Activated CD8-positive, alpha-beta T cell treated with anti-CD3 and anti-CD28 coated beads for 36 hours (primary cell): ENCODE results near the gene AMPH. TPM values are rescaled to one million over a fixed set of nuclear protein-coding genes. Genes with fewer than 3 reads are reported as not detected.

Experiments
- ATAC-seq: fragments of 200-7000 bp; cut with Tn5 transposase; one replicate; pipeline ENCODE4 v1.10.0; 2021; ENCODE audit warnings: mild to moderate bottlenecking, moderate library complexity
- CTCF ChIA-PET: fragments of 350-600 bp; sonication (Branson Sonifier 250); formaldehyde crosslinking; loops from one replicate; lab custom pipeline; 2021; ENCODE audit warnings: antibody characterized with exemption; lab: Charles Lee
- POLR2A ChIA-PET: fragments of 350-600 bp; sonication (Branson Sonifier 250); formaldehyde crosslinking; loops from one replicate; lab custom pipeline; 2021; ENCODE audit warnings: antibody characterized with exemption; lab: Charles Lee
- DNase-seq: peaks from one replicate; pipeline ENCODE4 v3.0.0-alpha.2; 2020
- H3K27ac Mint-ChIP-seq: one replicate; pipeline ENCODE4 v1.8.0; 2021; ENCODE audit warnings: mild to moderate bottlenecking, mixed read lengths
- H3K27me3 Mint-ChIP-seq: one replicate; pipeline ENCODE4 v1.8.0; 2021; ENCODE audit warnings: mixed read lengths
- H3K36me3 Mint-ChIP-seq: one replicate; pipeline ENCODE4 v1.8.0; 2021; ENCODE audit warnings: low read depth, mixed read lengths
- H3K4me1 Mint-ChIP-seq: one replicate; pipeline ENCODE4 v1.8.0; 2021; ENCODE audit warnings: low read depth, mixed read lengths
- H3K4me3 Mint-ChIP-seq: one replicate; pipeline ENCODE4 v1.8.0; 2021; ENCODE audit warnings: mild to moderate bottlenecking, moderate library complexity, mixed read lengths
- H3K9me3 Mint-ChIP-seq: one replicate; pipeline ENCODE4 v1.8.0; 2021; ENCODE audit warnings: mixed read lengths
- CTCF ChIP-seq: fragments of 200-600 bp; IDR thresholded peaks from one replicate; pipeline ENCODE4 v1.8.0; 2022; ENCODE audit warnings: antibody characterized with exemption, mild to moderate bottlenecking
- intact Hi-C: fragments of 100-400 bp; cut with micrococcal nuclease; formaldehyde crosslinking; loops from one replicate; pipeline ENCODE4 v1.10.0; 2022
- total RNA-seq, 2 experiments: library from RNA; stranded (reverse); gene quantifications; one replicate each; pipeline ENCODE4 v1.2.3, GENCODE V29; 2021

AMPH gene
- total RNA-seq, 2 experiments from 2014 or later: not detected

- H3K36me3 Mint-ChIP-seq: no peaks in the 10 kb centered on the region
- intact Hi-C loops: no loop called here
- no peak overlapping the region for H3K4me3 Mint-ChIP-seq
- POLR2A ChIA-PET: interaction anchor here (1.0 kb wide), 1 partner anchor 8 kb away, joined by 3 read pairs; no protein-coding TSS in a partner anchor
- ATAC-seq: no peak
- H3K4me1 Mint-ChIP-seq: no peaks in the 10 kb centered on the region
- H3K27me3 Mint-ChIP-seq: peaks cover 3% of the 10 kb centered on the region
- H3K9me3 Mint-ChIP-seq: no peaks in the 10 kb centered on the region
- no peak for TF ChIP-seq CTCF
- no peak overlapping the region for H3K27ac Mint-ChIP-seq
- CTCF ChIA-PET: no interaction called here
- DNase-seq: no peak
These were observed 183.1 kb downstream of the AMPH start for GRCh38 chr7:38448054-38448453.

- POLR2A ChIA-PET: no interaction called here
- TF ChIP-seq CTCF: no peak
- H3K4me3 Mint-ChIP-seq: no peak overlapping the region
- no peak overlapping the region for H3K27ac Mint-ChIP-seq
- ATAC-seq (peak; percentile 77), DNase-seq (peak; percentile 19)
- H3K36me3 Mint-ChIP-seq: no peaks in the 10 kb centered on the region
- H3K27me3 Mint-ChIP-seq: no peaks in the 10 kb centered on the region
- intact Hi-C loops: no loop called here
- peaks cover 5% of the 10 kb centered on the region for H3K4me1 Mint-ChIP-seq
- H3K9me3 Mint-ChIP-seq: no peaks in the 10 kb centered on the region
- CTCF ChIA-PET: interaction anchor here (0.9 to 2.0 kb wide), 6 partner anchors 11 to 221 kb away, joined by 3 to 7 read pairs (median 3); no protein-coding TSS in a partner anchor
These were observed 192.2 kb downstream of the AMPH start for GRCh38 chr7:38438970-38439369.

- DNase-seq: no peak
- Mint-ChIP-seq H3K9me3 (no peaks in the 10 kb centered on the region), H3K27me3 (no peaks in the 10 kb centered on the region), H3K27ac (no peak overlapping the region), H3K36me3 (no peaks in the 10 kb centered on the region), H3K4me1 (peaks cover 8% of the 10 kb centered on the region), H3K4me3 (no peak overlapping the region)
- CTCF ChIA-PET: interaction anchor here (2.0 kb wide), 1 partner anchor 34 kb away, joined by 4 read pairs; no protein-coding TSS in a partner anchor
- TF ChIP-seq CTCF: no peak
- no peak for ATAC-seq
- intact Hi-C loops: no loop called here
- POLR2A ChIA-PET: interaction anchor here (0.6 kb wide), 1 partner anchor 542 kb away, joined by 3 read pairs; no protein-coding TSS in a partner anchor
These were observed 198.5 kb downstream of the AMPH start for GRCh38 chr7:38432671-38433070.

- no peak for TF ChIP-seq CTCF
- Mint-ChIP-seq H3K9me3 (no peaks in the 10 kb centered on the region), H3K27me3 (no peaks in the 10 kb centered on the region), H3K4me3 (no peak overlapping the region), H3K27ac (no peak overlapping the region), H3K36me3 (no peaks in the 10 kb centered on the region), H3K4me1 (peaks cover 14% of the 10 kb centered on the region)
- ATAC-seq (no peak), DNase-seq (no peak)
- POLR2A ChIA-PET: no interaction called here
- intact Hi-C loops: no loop called here
- CTCF ChIA-PET: interaction anchor here (2.0 kb wide), 1 partner anchor 33 kb away, joined by 4 read pairs; no protein-coding TSS in a partner anchor
These were observed 199.1 kb downstream of the AMPH start for GRCh38 chr7:38432080-38432479.

- peaks cover 2% of the 10 kb centered on the region for H3K9me3 Mint-ChIP-seq
- CTCF ChIA-PET: no interaction called here
- TF ChIP-seq CTCF: no peak
- POLR2A ChIA-PET: no interaction called here
- no peak for ATAC-seq
- no peak overlapping the region for H3K4me3 Mint-ChIP-seq
- no peaks in the 10 kb centered on the region for H3K27me3 Mint-ChIP-seq
- H3K27ac Mint-ChIP-seq: no peak overlapping the region
- intact Hi-C loops: no loop called here
- H3K4me1 Mint-ChIP-seq: peaks cover 42% of the 10 kb centered on the region
- no peaks in the 10 kb centered on the region for H3K36me3 Mint-ChIP-seq
- no peak for DNase-seq
These were observed 202.1 kb downstream of the AMPH start for GRCh38 chr7:38429057-38429456.
